Activated CD4-positive, CD25-positive, alpha-beta regulatory T cell (primary cell): ENCODE measurements around the gene ASS1.
"Not testable (repeated sequence)": the region's sequence is repeated elsewhere in the genome, so short reads cannot be mapped to it uniquely, and the experiment has no call there.

Experiments
- DNase-seq, 4 experiments: peaks; one replicate each; lab custom pipeline; 2025; lab: John Stamatoyannopoulos, UW

Gene ASS1

DNA sequence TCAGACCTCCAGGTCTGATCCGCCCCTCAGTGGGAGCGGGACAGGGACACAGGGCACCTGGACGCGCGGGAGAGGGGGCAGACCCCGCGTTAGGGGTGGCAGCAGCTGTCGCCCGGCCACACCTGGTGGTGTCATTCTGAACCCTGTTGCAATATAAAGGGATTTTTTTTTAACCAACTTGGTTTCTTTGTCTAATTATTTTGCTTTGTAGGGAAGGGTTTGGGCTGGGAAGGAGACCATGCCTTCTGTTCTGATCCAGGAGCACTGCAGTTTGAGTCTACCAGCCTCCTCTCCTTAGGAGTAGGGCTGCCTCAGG is 10.9 kb upstream of the ASS1 start:
- no peak for DNase-seq

DNA sequence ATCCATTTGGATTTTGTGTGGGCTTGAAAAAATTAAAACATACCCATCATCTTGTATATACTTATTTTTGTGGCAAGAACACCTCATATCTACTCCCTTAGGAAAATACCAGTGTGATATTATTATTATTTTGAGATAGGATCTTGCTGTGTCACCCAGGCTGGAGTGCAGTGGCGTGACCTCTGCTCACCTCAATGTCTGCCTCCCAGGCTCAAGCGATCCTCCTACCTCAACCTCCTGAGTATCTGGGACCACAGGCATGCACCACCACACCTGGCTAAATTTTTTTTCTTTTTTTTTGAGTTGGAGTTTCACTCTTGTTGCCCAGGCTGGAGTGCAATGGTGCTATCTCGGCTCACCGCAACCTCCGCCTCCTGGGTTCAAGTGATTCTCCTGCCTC is 10.1 kb upstream of the ASS1 start:
- not testable (repeated sequence) for DNase-seq

DNA sequence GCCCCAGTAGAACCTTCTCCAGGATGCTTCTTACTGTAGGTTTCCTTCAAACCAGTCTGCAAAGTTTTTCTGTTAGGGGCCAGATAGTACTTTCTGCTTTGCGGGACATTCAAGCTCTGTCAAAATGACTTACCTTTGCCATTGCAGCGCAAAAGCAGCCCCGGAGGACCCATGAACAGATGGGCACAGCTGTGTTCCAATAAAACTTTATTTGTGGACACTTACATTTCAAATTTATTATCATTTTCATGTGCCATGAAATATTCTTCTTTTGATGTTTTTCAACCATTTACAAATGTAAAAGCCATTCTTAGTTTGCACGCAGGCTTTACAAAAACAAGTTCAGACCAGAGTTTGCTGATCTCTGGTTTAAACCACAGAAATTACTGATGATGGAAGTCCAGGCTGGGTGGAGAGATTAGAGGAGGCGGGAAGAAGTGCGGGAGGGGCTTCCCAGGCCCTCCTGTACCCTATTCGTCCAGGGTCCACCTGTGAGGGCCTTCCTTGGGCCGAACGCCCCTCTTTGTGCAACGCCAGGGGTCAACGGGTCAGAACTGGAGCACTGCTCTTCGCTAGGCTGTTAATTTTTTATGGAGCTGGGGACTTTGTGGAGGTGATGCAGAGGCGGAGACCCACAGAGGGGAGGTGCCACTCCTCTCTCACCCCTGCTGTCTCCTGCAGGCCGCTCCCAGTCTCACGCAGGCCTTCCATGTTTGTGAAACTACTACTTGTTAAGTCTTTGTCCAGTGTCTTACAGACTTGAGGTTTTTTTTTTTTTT is 7.6 kb upstream of the ASS1 start:
- DNase-seq = no peak

DNA sequence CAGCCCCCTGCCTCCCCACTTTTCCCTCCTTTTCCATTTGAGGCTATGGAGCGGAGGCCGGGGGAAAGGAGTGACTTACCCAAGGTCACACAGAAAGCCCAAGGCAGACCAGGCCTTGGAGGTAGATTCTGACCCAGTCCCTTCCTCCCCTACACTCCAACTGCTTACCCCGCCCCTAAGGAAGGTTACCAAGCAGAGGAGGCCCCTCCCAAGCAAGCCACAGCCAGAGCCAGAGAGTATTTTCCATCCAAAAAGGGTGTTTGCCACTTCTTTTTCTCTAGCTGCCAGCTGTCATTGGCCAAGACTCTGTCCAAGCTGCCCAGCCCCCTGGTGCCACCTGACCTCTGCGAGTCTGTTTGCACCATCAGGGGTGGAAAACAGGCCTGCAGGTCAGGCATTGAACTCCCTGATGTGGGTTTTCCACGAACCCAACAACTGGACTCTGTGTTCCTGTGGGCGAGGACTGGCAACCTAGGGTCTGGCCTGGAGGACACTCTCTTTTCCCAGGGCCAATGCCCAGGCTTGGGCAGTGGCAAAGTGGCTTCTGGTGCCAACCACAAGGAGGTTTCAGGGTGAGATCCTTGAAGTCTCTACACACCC is 6.3 kb upstream of the ASS1 start:
- no peak for DNase-seq

DNA sequence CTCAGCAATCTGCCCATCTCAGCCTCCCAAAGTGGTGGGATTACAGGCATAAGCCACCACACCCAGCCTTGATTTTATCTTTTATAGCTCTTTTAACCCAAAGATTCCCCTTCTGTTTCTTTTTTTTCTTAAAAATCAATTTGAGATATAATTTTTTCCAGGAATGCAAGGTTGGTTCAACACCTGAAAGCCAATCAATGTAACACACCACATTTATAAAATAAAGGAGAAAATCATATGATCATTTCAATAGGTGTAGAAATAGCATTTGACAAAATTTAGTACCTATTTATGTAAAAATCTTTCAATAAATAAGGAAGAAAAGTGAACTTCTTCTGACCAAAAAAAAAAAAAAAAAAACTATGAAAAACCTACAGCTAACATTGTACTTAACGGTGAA is 3.7 kb upstream of the ASS1 start:
- DNase-seq = no peak

DNA sequence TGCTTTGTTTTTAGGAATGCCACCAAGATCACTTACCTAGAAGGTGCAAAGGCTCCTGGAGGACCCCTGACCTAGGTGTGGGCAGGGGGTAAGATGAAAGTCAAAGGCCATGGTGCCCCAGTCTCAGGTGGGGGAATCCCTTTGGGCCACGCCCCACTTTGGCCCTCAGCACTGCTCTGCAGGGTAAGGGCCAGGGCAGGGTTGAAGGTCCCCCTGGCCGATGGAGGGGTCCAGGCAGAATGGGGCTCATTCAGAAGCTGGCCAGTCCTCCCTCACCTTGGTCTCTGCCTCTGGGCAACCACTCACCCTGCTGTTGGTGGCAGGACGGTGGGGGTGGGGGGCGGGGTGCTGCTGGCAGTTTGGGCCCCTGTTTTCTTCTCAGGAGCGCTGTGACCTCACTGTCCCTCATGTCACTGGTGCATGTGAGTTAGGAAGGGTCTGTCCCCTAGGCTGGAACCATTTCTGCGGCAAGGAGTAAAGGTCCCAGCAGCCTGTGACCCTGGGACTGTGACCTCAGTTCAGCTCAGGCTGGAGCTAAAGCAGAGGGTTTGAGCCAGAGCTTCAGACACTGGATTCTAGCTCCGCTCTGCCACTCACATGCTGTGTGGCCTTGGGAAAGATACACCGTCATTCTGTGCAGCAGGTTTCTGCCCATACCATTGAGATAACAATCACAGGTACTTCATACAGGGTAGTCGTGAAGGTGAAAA is 1.9 kb upstream of the ASS1 start:
- DNase-seq = no peak

DNA sequence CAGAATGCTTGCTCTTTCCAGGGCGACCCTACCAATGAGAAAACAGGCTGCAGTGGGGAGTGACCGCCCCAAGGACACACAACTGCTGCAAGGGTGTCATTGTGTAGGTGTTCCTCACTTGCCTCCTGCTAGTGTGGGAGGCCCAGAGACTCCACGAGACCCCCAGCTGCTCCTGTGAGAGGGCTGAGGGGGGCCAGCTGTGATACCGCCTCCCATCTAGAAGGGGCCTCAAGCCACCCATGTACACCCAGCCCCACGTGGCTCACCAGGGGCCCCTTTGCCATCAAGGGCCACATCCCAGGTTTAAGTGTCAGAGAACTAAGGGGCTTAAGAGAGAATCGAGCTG is 1.3 kb upstream of the ASS1 start:
- DNase-seq = no peak

DNA sequence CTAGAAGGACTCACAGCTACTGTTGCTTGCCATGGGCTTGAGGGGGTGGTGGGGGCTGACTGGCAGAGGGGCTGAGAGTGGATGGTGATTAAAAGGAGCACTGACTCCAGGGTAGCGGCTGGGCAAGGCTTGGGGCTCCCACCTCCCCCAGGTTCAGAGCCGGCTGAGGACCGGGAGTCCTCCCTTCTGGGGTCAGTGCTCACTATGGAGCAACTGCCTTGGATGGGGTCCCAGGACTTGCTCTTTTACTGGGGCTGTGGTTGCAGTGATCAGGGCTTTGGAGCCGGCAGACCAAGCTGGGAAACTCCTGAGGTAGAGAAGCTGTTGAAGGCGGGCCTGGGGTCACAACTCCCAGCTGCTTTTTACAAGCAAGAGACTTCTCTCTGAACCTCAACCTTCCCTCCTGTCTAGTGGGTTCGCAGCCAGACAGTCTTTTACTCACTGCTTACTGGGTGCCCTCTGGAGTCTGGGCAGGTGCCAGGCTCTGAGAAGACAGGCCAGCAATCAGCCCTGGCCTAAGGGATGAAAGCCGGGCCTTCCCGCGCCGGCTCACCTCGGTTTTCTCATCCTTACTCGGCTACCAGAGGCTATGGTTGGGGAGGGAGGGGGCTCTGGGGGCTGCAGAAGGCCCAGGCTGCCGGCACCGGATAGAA is 795 bp upstream of the ASS1 start:
- DNase-seq = no peak

DNA sequence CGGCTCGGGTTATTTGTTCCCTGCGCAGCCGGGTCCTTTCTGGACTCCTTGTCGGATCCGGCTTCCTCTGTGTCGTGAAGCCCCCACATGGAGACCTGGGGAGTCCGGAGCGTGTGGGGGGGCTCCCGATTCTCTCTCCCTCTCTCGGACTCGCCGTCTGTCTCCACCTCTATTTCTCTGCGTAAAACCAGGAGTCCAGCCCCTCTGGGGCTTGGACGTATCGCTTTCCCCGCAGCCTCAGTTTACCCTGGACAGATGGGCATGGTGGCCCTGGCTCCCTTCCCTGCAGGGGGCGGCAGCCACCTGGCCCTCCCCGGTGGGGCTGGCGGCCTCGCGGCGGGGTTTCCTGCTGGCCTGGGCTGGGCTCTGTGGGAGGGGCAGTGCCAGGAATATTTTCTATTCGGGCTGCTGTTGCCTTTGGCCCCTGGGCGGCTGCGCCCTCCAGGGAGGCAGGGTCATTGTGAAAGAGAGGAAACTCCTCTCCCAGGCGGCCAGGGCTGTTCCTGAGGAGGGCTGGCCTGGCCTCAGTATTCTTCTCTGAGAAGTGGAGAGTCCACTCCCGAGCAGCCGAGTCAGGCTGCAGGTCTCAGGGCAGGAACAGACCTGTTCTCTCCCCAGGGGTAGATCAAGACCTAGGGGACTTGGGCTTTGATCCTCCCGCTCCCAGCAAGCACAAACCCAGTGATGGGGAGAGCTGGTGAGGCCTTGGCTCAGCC is 665 bp downstream of the ASS1 start:
- DNase-seq = no peak

DNA sequence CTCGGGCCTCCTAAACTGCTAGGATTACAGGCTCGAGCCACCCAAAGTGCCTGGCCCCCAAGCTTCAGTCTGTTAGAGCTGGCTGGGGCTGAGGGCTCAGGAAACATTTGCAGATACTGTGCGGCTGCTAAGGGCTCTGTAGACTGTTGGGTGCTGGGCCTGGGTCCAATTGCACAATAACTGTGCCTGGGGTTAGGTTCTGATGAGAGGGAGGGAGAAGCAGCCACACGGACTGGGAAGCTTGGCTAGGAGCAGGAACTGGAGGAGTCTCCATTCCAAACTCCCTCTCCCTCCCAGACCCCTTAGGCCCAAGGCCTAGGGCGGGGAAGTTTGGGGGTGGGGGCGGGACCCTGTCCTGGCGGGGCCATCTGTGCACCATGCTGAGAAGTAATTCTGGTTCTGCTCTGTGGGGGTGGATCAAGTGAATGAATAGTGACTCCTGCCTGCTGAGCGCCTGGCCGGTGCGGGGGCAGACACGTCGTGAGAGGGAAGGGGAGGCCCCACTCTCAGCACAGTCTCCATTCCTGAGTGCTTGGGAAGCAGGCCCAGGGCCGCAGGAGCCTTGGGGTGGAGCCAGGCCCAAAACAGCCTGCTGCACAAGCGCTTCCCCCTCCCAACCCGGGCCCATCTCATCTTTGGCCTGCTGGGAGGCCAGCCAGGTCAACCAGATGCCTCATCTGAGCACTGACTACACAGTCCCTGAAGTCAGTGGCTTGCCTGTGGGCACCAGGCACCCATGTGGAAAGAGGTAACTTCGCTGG is 1.5 kb downstream of the ASS1 start:
- no peak for DNase-seq

DNA sequence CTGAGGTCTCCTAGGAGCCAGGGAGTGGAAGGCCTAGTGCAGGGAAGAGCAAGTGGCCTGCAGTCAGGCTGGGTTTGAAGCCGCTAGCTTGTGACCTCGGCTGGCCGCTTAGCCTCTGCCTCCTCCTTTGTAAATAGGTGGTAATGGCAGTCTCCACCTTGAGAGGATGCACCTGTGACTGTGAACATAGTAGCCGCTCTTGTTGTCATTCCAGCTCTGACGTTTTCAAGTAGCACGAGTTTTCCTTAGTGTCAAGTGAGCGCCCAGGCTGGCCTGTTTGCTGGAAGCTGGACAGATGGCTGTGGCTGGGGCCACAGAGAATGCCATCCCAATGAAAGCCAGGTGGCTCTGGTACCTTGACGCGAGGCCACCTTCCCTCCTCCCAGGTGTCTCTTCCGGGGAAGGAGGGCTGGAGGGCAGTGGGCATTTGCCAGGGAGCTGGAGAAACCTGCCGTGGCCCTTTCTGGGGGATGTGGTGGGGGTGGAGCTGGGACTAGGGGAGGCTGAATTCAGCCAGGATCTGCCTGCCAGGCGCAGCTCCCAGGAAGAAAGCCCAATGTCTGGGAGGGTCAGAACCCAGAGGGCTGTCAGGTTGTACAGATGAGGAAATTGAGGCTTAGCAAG is 2.5 kb downstream of the ASS1 start:
- DNase-seq = no peak

DNA sequence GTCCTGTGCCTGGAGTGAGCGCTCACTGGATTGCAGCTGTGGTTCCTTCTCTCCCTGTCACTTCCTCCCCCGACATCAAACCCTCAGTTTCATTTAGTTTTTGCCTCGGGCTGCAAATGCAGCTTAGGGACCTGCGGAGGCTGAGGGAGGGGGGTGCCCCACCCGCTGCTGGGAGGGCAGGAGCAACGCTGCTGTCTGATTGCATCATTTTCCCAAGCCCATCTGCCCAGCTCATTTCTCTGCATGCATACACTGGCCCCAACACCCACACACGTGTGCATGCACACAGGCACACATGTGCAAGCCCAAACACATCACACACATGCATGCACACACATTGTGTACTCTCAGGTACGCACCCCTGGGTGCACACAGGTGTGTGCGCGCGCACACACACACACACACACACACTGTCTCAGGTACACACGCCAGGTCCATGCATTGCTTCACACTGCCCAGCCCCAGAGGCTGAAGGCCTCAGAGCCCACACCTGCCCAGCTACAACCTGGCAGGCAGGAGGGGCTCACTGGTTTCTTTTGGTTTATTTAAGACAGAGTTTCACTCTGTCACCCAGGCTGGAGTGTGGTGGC is 3.4 kb downstream of the ASS1 start:
- DNase-seq = no peak

DNA sequence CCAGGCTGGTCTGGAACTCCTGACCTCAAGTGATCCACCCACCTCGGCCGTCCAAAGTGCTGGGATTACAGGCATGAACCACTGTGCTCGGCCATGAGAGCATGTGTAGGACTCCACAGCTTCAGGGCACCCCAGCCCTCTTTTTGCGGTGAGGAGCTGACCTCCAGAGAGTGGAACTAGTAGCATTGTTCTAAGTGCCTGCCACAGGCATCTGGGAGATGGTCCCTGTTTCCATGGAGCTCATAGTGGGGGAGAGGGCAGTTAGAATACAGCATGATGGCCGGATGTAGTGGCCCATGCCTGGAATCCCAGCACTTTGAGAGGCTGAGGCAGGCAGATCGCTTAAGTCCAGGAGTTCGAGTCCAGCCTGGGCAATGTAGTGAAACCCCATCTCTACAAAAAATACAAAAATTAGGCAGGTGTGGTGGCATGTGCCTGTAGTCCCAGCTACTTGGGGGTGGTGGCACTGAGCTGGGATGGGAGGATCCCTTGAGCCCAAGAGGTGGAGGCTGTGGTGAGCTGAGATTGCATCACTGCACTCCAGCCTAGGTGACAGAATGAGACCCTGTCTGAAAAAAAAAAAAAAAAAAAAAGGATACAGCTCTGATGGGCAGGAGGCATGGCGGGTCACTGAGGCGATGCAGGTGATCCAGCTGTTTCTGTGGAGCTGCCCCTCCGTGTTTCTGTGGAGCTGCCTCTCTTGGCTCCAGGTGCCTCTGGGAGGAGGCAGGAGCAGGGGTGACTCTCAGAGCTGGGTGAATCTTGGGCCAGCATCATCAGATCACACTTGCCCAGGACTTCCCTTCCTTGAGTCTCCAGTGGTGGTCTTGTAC is 4.2 kb downstream of the ASS1 start:
- DNase-seq = no peak

DNA sequence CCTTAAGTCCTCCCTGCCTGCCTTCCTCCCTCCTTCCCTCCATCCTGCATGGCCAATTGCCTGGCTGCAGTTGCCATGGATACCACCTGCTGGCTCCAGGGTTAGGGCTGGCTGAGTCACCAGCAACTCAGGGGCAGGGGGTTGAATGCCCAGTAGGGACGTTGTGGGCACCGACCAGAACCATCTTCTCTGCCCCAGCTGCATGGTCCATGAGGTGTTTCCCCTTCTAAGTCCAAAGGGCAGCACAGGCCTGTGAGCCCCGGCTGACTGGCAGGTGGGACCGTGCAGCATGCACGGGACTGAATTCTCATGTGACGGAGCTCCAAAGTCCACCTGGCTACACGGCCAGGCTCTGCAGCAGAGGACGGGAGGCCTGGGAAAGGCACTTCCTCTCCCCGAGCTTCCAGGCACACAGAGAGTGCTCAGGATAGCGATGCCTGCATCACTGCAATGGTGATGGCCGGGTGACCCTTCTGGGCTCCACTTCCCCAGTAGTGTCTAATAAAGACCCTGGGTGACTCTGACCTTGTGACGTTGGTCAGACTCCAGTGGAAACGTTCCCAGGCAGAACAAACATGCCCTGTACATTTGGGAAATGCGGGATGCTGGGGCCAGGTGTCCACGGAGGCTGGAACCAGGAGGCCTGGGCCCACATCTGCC is 5.7 kb downstream of the ASS1 start:
- no peak for DNase-seq

DNA sequence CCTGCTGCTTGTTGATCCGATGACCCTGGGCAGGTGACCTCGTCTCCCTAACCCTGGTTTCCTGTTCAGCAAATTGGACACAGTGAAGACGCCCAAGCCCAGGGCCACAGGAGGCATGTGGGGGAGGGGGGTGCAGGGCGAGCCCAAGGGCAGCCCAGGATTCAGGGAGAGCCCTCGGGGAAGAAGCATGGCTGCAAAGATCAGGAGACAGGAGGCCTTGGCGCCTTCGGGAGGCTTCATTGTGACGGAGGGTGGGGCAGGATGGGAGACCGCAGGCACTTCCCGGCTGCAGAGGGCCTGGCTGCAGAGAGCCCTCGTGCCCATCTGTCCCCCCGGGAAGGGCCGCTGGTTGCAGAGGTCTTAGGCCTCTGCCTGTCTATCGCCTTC is 6.2 kb downstream of the ASS1 start:
- no peak for DNase-seq

DNA sequence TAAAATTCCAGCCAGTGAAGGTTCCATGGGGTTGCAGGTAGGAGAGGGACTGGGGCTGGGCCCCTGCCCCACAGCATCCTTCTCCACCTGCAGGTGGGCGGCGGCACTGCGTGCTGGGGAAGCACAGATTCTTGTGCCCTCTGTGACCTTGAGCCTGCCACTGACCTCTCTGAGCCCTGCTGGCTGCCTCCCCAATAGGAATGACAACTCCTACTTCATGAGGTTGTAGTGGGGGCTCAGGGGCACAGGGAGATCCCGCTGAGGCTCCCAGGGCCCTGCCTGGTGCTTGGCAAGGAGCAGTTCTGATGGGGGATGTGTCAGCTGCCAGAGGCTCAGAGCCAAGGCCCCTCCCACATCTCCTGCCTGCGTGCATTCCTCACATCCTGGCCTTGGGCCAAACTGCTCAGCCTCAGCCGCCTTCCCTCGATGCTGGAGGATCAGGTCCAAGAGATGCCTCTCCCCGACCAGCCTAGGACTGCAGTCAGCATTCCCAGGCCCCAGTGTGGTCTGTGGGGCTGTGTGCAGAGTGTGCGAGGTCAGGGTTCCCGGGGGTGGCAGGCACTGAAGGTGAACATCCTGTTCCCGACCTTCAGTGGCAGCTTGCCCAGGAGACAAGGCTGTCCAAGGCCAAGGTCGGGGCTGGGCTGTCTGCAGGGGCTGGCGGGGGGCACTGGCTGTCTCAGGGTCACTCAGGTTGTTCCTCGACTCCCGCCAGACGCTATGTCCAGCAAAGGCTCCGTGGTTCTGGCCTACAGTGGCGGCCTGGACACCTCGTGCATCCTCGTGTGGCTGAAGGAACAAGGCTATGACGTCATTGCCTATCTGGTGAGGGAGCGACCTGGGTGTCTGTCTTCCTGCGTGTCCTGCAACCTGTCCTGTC is 7.0 kb downstream of the ASS1 start:
- no peak for DNase-seq

DNA sequence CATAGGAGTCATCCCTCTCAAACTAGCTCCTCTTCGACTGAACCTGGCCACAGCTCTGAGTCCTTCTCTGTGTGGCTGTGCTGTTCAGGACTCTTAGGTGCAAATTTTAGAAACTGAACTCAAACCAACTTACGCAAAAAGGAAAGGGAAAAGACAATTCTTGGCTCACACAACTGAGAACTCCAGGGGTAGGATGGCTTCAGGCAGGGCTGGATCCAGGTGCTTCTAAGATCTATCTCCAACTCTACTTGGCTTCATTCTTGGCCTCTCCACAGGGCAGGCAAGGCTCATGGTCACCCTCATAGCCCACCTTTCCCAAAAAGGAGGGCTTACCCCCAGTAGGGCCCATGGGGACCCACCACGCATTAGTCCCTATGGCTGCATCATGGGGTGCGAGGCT is 8.1 kb downstream of the ASS1 start:
- no peak for DNase-seq

DNA sequence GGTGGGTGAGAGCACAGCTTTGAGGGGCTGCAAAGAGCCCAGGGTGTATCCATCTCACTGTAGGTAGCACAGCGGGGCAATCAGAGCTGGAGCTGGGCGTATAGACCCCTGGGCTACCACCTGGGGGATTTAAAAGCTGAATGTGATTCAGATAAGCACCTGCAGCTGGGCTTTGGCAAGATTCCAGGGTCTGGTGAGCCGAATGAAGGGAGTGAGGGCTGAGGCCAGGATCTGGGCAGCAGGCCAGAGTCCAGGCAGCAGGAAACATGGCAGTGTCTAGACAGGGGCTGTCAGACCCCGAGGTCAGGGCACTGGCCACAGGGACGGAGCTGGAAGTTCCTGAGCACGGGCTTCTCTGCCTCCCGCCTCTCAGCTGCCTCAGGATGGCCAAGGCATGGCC is 8.7 kb downstream of the ASS1 start:
- no peak for DNase-seq
